Measurements from ENCODE around the gene FGF11. TPM values are rescaled to one million over a fixed set of nuclear protein-coding genes. Genes with fewer than 3 reads are reported as not detected.

The FGF11 gene
- total RNA-seq, 2 donors from 2014 or later, result 0.68 TPM; not detected in 1

- peak overlapping the region; percentile 83 for H3K4me3 ChIP-seq
- ATAC-seq (ENCODE audit: insufficient number of reproducible peaks, low FRiP score, low read depth) (no peak), DNase-seq (ENCODE audit: low spot score) (no peak)
- no peak overlapping the region for H3K27ac ChIP-seq
- no peaks in the 10 kb centered on the region for H3K9me3 ChIP-seq
- H3K36me3 ChIP-seq, result no peaks in the 10 kb centered on the region
- TF ChIP-seq CTCF (IDR thresholded peaks at IDR 0.05), result no peak
- peaks cover 25 to 53% of the 10 kb centered on the region in 2 donors for H3K4me1 ChIP-seq (ENCODE audit: control insufficient read depth in 1 of 2, low read depth in 2 of 2)
- peaks cover 5% of the 10 kb centered on the region for H3K27me3 ChIP-seq (replicated peaks; ENCODE audit: insufficient read depth)
Measured at GRCh38 chr17:7437369-7437863, 1.9 kb upstream of the FGF11 start.

DNA sequence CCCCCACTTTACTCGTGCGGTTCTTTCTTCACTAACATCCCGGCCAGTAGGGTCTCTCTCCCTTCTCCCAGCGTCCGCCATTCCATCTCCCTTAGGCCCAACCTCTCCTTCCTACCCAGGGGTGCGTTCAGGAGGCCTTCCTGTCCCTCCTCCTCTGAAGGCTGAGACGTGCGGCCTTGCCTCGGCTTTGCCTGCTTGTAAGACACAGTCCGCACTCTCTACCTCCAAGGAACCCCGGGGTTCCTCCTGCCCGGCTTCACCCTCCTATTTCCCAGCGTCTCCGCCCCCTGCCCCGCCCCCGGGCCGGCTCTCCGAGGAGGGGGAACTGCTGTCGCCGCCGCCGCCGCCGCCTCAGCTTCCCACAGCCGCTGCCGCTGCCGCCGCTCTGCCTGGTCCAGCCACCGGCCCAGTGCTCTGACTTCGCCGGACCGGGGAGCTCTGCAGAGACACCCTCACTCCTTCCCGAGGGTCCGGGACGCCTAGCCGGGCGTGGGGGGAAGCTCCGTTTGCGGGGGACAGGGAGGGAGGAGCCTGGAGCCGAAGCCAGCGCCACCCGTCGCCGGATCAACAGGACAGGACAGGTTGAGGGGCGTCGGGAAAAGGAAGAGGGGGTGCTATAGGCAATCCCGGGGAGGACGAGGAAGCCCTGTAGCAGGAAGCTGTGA, 1.2 kb upstream of the FGF11 start:
- Histone ChIP-seq H3K27me3 (replicated peaks; ENCODE audit: insufficient read depth) (peaks cover 5% of the 10 kb centered on the region), H3K27ac (no peak overlapping the region), H3K36me3 (no peaks in the 10 kb centered on the region), H3K4me1 (ENCODE audit: control insufficient read depth in 1 of 2, low read depth in 2 of 2) (peaks cover 25 to 53% of the 10 kb centered on the region in 2 donors), H3K4me3 (peak overlapping the region; percentile 83), H3K9me3 (no peaks in the 10 kb centered on the region)
- no peak for ATAC-seq (ENCODE audit: insufficient number of reproducible peaks, low FRiP score, low read depth)
- DNase-seq (ENCODE audit: low spot score), result no peak
- TF ChIP-seq CTCF (IDR thresholded peaks at IDR 0.05), result no peak

DNA sequence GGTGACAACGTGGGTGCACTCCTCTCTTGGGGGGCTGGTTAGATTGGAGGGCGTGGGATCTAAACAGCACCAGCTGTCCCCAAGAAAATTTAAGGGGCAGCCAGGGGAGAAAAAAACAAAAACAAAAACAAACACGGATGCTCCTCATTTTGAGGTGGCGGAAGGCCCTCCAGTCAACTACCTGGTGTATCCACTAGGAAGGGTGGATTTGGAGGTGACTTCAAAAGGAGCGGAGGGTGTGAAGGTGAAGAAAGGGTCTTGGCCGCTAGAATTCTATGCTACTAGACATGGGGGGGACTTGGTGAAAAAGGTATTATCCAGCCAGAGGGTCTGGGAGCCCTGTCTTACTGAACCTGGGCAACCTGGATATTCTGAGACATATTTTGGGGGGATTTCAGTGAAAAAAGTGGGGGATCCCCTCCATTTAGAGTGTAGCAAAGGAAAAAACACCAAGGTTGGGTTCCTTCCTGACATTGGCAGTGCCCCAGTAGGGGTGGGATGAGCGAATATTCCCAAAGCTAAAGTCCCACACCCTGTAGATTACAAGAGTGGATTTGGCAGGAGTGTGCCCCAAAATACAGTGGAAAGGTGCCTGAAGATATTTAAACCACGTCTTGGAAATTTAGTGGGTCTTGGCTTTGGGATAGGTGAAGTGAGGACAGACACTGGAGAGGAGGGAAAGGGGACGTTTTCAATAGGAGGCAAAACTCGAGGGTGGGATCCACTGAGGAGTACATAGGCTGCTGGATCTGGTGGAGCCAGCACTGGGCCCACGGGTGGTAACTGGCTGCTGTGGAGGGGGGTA, 454 bp upstream of the FGF11 start:
- H3K9me3 ChIP-seq, result no peaks in the 10 kb centered on the region
- no peak for ATAC-seq (ENCODE audit: insufficient number of reproducible peaks, low FRiP score, low read depth)
- TF ChIP-seq CTCF (IDR thresholded peaks at IDR 0.05), result no peak
- DNase-seq (ENCODE audit: low spot score), result no peak
- H3K36me3 ChIP-seq, result no peaks in the 10 kb centered on the region
- H3K4me1 ChIP-seq (ENCODE audit: control insufficient read depth in 1 of 2, low read depth in 2 of 2), result peaks cover 25 to 54% of the 10 kb centered on the region in 2 donors
- H3K4me3 ChIP-seq, result peak overlapping the region; percentile 83
- H3K27ac ChIP-seq, result peak overlapping the region in 1 of 2 donors; percentile 38
- H3K27me3 ChIP-seq (replicated peaks; ENCODE audit: insufficient read depth), result peaks cover 5% of the 10 kb centered on the region

GRCh38 chr17:7440113-7440833, 961 bp downstream of the FGF11 start:
- H3K27me3 ChIP-seq (replicated peaks; ENCODE audit: insufficient read depth), result peaks cover 5% of the 10 kb centered on the region
- no peak overlapping the region for H3K27ac ChIP-seq
- peak overlapping the region; percentile 63 for H3K4me3 ChIP-seq
- DNase-seq (ENCODE audit: low spot score) (no peak), ATAC-seq (ENCODE audit: insufficient number of reproducible peaks, low FRiP score, low read depth) (no peak)
- no peaks in the 10 kb centered on the region for H3K36me3 ChIP-seq
- H3K9me3 ChIP-seq, result no peaks in the 10 kb centered on the region
- H3K4me1 ChIP-seq (ENCODE audit: control insufficient read depth in 1 of 2, low read depth in 2 of 2), result peaks cover 32 to 66% of the 10 kb centered on the region in 2 donors
- TF ChIP-seq CTCF (IDR thresholded peaks at IDR 0.05), result no peak

- ATAC-seq (ENCODE audit: insufficient number of reproducible peaks, low FRiP score, low read depth), result no peak
- no peak overlapping the region for H3K27ac ChIP-seq
- no peaks in the 10 kb centered on the region for H3K36me3 ChIP-seq
- H3K4me1 ChIP-seq (ENCODE audit: control insufficient read depth in 1 of 2, low read depth in 2 of 2), result peaks cover 32 to 66% of the 10 kb centered on the region in 2 donors
- no peak for DNase-seq (ENCODE audit: low spot score)
- H3K4me3 ChIP-seq, result peak overlapping the region; percentile 63
- no peaks in the 10 kb centered on the region for H3K9me3 ChIP-seq
- peaks cover 5% of the 10 kb centered on the region for H3K27me3 ChIP-seq (replicated peaks; ENCODE audit: insufficient read depth)
- TF ChIP-seq CTCF (IDR thresholded peaks at IDR 0.05), result no peak
Measured at GRCh38 chr17:7440834-7441195, 1.5 kb downstream of the FGF11 start.

Measured in thoracic aorta (tissue), 2 donors.